Measurements from ENCODE around the gene LRRC27.

Gene LRRC27

DNA sequence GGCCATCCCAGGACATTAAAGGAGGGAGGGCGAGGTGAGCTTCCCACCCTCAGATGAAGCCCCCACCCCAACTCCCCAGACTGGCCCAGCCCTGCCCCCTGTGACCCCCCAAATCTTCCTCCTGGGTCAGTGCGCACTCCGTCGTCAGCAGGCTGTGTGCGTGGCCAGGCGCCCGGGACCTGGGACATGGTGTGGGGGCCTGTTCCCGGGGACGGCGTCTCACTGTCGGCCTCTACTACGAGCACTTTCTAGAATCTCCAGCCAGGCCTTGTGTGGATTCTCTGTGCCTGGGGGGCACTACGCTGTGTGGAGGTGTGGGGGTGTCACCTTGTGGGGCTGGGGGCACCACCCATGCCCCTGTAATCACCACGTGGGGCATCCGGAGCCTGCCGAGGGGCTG is 74.8 kb downstream of the LRRC27 start:
- peak overlapping the region; percentile 54 for H3K27ac ChIP-seq (ENCODE audit: low read length)
- no peaks in the 10 kb centered on the region for H3K9me3 ChIP-seq (ENCODE audit: insufficient read depth, low read depth, low read length)
- peaks cover 15% of the 10 kb centered on the region for H3K4me1 ChIP-seq (ENCODE audit: insufficient read depth, low read length)
- no peaks in the 10 kb centered on the region for H3K36me3 ChIP-seq (ENCODE audit: insufficient read depth, low read depth, low read length)
- no peak overlapping the region for H3K4me3 ChIP-seq (ENCODE audit: low read length)
- H3K9ac ChIP-seq (ENCODE audit: low read depth, low read length) = peak overlapping the region; percentile 58; the same call in 1 of the 2 replicates
- H3K27me3 ChIP-seq (ENCODE audit: insufficient read depth, low read length) = no peaks in the 10 kb centered on the region

DNA sequence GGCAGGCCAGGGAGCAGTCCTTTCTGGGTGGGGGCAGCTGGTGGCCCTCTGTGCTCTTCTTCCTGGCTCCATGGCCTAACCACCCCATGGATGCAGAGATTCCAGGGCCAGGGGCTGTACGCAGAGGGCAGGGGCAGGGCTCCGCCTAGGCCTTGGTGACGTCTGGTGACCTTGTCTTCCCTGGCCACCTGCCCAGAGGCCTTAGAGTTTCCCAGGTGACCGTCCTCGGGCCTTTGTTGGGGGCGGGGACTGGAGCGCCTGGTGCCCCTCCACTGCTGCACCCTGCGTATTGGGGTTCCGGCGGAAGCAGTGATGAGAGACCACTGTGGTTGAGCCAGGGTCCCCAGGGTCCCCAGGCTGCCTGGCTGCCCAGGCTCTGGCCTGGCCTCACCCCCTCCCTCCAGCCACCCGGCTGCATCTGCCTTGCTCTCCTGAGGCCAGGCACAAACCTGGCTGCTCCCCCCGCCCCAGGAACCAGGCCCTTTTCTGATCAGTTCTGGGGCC is 75.3 kb downstream of the LRRC27 start:
- Histone ChIP-seq H3K9ac (ENCODE audit: low read depth, low read length) (peak overlapping the region; percentile 58; the same call in 1 of the 2 replicates), H3K36me3 (ENCODE audit: insufficient read depth, low read depth, low read length) (no peaks in the 10 kb centered on the region), H3K27ac (ENCODE audit: low read length) (peak overlapping the region; percentile 54), H3K4me1 (ENCODE audit: insufficient read depth, low read length) (peaks cover 15% of the 10 kb centered on the region), H3K9me3 (ENCODE audit: insufficient read depth, low read depth, low read length) (no peaks in the 10 kb centered on the region), H3K4me3 (ENCODE audit: low read length) (no peak overlapping the region), H3K27me3 (ENCODE audit: insufficient read depth, low read length) (no peaks in the 10 kb centered on the region)

GRCh38 chr10:132407846-132408278 is 75.9 kb downstream of the LRRC27 start:
- H3K9me3 ChIP-seq (ENCODE audit: insufficient read depth, low read depth, low read length) = no peaks in the 10 kb centered on the region
- no peaks in the 10 kb centered on the region for H3K27me3 ChIP-seq (ENCODE audit: insufficient read depth, low read length)
- no peaks in the 10 kb centered on the region for H3K36me3 ChIP-seq (ENCODE audit: insufficient read depth, low read depth, low read length)
- H3K4me1 ChIP-seq (ENCODE audit: insufficient read depth, low read length) = peaks cover 15% of the 10 kb centered on the region
- H3K27ac ChIP-seq (ENCODE audit: low read length) = peak overlapping the region; percentile 58
- peak overlapping the region; percentile 49 for H3K4me3 ChIP-seq (ENCODE audit: low read length)
- peak overlapping the region; percentile 75; the same call in 1 of the 2 replicates for H3K9ac ChIP-seq (ENCODE audit: low read depth, low read length)

GRCh38 chr10:132408367-132408781 is 76.4 kb downstream of the LRRC27 start:
- peak overlapping the region; percentile 49; the same call in 1 of the 2 replicates for H3K4me3 ChIP-seq (ENCODE audit: low read length)
- peak overlapping the region; percentile 75; the same call in 1 of the 2 replicates for H3K9ac ChIP-seq (ENCODE audit: low read depth, low read length)
- H3K9me3 ChIP-seq (ENCODE audit: insufficient read depth, low read depth, low read length) = no peaks in the 10 kb centered on the region
- no peaks in the 10 kb centered on the region for H3K27me3 ChIP-seq (ENCODE audit: insufficient read depth, low read length)
- no peaks in the 10 kb centered on the region for H3K36me3 ChIP-seq (ENCODE audit: insufficient read depth, low read depth, low read length)
- H3K27ac ChIP-seq (ENCODE audit: low read length) = peak overlapping the region; percentile 58
- peaks cover 15% of the 10 kb centered on the region for H3K4me1 ChIP-seq (ENCODE audit: insufficient read depth, low read length)

DNA sequence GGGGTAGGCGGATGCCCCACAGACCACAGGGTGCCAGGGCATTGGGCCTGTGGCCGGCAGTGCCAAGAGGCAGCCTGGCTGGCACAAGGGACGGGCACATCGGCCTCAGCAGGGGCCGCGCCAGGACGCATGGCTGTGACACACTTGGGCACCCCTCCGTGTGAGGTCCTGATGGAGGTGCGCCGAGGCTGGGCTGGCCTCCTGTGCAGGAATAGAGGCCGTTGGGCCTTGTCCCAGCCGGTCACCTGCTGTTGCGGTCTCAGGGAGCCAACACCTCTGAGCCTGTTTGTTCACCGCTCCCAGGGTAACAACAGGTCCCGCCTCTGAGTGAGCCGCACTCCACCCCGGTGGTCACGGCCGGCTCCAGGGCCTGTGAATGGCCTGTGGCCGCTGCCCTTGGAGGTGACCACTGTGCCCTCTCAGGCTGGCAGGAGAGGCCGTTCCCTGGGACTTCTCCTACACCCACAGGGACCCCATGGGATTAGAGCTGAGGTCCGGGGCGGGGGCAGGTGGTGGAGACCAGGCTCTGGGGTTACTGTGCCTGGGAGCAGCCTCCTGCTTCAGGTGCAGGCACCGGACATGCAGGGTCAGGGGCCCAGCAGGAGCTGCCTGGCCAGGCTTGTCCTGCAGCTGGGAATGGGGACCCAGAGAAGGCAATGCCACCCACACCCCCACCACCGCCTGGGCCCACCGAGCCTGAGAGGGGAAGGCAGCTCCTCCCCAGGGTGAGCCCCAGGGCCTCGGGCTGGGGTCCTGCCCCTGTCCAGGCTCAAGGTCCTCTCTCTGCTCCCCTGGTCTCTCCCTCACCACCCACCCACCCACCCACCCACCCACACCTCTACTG is 77.1 kb downstream of the LRRC27 start:
- Histone ChIP-seq H3K4me1 (ENCODE audit: insufficient read depth, low read length) (peaks cover 15% of the 10 kb centered on the region), H3K9me3 (ENCODE audit: insufficient read depth, low read depth, low read length) (no peaks in the 10 kb centered on the region), H3K36me3 (ENCODE audit: insufficient read depth, low read depth, low read length) (no peaks in the 10 kb centered on the region), H3K9ac (ENCODE audit: low read depth, low read length) (peak overlapping the region; percentile 51), H3K27ac (ENCODE audit: low read length) (peak overlapping the region; percentile 57), H3K4me3 (ENCODE audit: low read length) (no peak overlapping the region), H3K27me3 (ENCODE audit: insufficient read depth, low read length) (no peaks in the 10 kb centered on the region)

DNA sequence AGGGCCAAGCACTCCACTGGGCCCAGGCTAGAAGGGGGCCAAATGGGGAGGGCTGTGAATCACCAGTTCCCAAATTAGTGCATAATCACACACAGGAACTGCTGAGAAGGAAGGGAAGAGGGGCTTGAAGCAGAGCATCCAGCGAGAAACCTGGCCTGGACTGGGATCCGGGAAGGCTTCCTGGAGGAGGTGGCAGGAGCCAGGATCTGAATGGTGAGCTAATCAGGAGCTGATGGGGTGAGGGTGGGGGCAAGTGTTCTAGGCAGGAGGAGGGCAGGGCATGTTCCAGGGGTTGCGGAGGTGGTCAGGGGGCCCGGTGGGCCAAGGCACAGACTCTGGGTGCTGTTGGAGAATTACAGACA is 77.7 kb downstream of the LRRC27 start:
- Histone ChIP-seq H3K4me3 (ENCODE audit: low read length) (no peak overlapping the region), H3K27ac (ENCODE audit: low read length) (peak overlapping the region; percentile 57), H3K27me3 (ENCODE audit: insufficient read depth, low read length) (no peaks in the 10 kb centered on the region), H3K36me3 (ENCODE audit: insufficient read depth, low read depth, low read length) (no peaks in the 10 kb centered on the region), H3K4me1 (ENCODE audit: insufficient read depth, low read length) (peaks cover 15% of the 10 kb centered on the region), H3K9ac (ENCODE audit: low read depth, low read length) (peak overlapping the region; percentile 51; the same call in 1 of the 2 replicates), H3K9me3 (ENCODE audit: insufficient read depth, low read depth, low read length) (no peaks in the 10 kb centered on the region)

DNA sequence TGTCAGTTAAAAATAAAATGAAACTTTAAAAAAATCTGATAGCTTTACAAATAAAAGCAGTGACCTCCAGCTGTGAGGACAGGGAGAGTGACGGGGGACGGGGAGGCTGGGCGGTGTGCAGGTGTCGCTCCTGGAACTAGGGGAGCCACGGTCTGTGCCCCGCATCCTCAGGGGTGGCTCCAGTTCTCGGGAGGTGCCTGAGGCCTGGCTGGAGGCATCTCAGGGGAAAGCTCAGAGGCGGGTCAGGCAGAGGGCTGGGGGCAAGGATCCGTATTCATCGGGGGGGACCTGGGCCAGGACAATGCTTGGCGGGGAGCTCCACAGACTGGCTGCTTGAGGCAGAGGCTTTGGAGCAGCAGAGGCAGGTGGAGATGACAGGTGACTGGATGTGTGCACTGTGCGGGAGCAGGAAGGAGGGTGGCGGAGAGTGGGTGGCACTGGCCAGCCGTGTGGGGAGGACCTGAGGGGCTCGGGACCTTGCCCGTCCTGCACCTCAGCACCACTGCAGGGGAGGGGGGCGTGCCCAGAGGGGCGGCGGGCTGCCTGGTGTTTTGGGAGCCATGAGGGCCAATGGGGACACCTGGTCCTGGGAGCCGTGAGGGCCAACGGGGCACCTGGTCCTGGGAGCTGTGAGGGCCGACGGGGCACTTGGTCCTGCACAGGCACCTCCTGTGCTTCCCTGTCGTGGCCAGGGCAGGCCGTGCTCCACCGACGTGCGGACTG is 78.2 kb downstream of the LRRC27 start:
- H3K9me3 ChIP-seq (ENCODE audit: insufficient read depth, low read depth, low read length) = no peaks in the 10 kb centered on the region
- H3K4me3 ChIP-seq (ENCODE audit: low read length) = no peak overlapping the region
- H3K27me3 ChIP-seq (ENCODE audit: insufficient read depth, low read length) = no peaks in the 10 kb centered on the region
- H3K27ac ChIP-seq (ENCODE audit: low read length) = no peak overlapping the region
- H3K4me1 ChIP-seq (ENCODE audit: insufficient read depth, low read length) = peaks cover 15% of the 10 kb centered on the region
- no peaks in the 10 kb centered on the region for H3K36me3 ChIP-seq (ENCODE audit: insufficient read depth, low read depth, low read length)
- no peak overlapping the region for H3K9ac ChIP-seq (ENCODE audit: low read depth, low read length)

- Histone ChIP-seq H3K4me3 (ENCODE audit: low read length) (no peak overlapping the region), H3K27ac (ENCODE audit: low read length) (no peak overlapping the region), H3K4me1 (ENCODE audit: insufficient read depth, low read length) (peaks cover 15% of the 10 kb centered on the region), H3K36me3 (ENCODE audit: insufficient read depth, low read depth, low read length) (no peaks in the 10 kb centered on the region), H3K9me3 (ENCODE audit: insufficient read depth, low read depth, low read length) (no peaks in the 10 kb centered on the region), H3K27me3 (ENCODE audit: insufficient read depth, low read length) (no peaks in the 10 kb centered on the region), H3K9ac (ENCODE audit: low read depth, low read length) (no peak overlapping the region)
Observed at GRCh38 chr10:132410779-132411532, 79.0 kb downstream of the LRRC27 start.

DNA sequence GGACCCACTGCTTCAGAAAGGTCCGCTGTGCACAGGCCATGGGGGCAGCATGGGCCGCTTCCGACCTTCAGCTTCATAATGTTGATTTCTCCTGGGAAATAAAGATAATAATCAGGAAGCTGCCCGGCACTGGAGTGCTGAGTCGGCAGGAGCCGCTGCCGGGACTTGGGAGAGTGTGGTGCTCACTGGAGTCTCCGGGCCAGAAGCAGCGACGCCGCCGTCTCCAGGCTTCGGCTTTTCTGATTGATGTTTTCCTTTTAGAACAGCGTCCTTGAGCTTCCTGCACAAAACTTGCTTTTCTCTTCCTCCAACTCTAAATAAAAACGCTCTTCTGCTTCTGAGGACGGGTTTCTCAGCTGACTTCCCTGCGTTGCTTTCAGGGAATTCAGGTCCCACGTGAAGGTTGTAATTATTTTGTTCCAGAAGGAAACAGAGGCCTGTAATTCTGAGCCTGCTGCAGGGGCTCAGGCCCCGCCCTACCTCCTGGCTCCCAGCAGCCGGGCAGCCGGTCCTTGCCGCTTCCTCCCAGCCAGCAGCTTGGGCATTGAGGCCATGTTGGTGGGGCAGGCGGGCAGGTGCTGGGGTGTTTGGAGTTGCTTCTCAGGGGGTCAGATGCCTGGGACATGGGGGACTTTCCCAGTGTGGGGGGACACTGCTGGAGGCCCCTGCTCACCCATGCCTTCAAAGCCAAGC is 79.7 kb downstream of the LRRC27 start:
- Histone ChIP-seq H3K4me1 (ENCODE audit: insufficient read depth, low read length) (peaks cover 15% of the 10 kb centered on the region), H3K27ac (ENCODE audit: low read length) (no peak overlapping the region), H3K9ac (ENCODE audit: low read depth, low read length) (no peak overlapping the region), H3K4me3 (ENCODE audit: low read length) (no peak overlapping the region), H3K36me3 (ENCODE audit: insufficient read depth, low read depth, low read length) (no peaks in the 10 kb centered on the region), H3K27me3 (ENCODE audit: insufficient read depth, low read length) (no peaks in the 10 kb centered on the region), H3K9me3 (ENCODE audit: insufficient read depth, low read depth, low read length) (no peaks in the 10 kb centered on the region)

- Histone ChIP-seq H3K4me3 (ENCODE audit: low read length) (no peak overlapping the region), H3K36me3 (ENCODE audit: insufficient read depth, low read depth, low read length) (no peaks in the 10 kb centered on the region), H3K9me3 (ENCODE audit: insufficient read depth, low read depth, low read length) (no peaks in the 10 kb centered on the region), H3K9ac (ENCODE audit: low read depth, low read length) (no peak overlapping the region), H3K27me3 (ENCODE audit: insufficient read depth, low read length) (no peaks in the 10 kb centered on the region), H3K27ac (ENCODE audit: low read length) (no peak overlapping the region), H3K4me1 (ENCODE audit: insufficient read depth, low read length) (peaks cover 10% of the 10 kb centered on the region)
Observed at GRCh38 chr10:132412316-132413192, 80.6 kb downstream of the LRRC27 start.

Measured in iPS-20b (cell line).